SKM-1 (cell line): ENCODE results near the gene NADK2.

ENCODE experiments used
- DNase-seq: peaks from one replicate; lab custom pipeline; 2025; ENCODE audit not compliant: unreplicated experiment; lab: John Stamatoyannopoulos, UW

NADK2 gene

DNA sequence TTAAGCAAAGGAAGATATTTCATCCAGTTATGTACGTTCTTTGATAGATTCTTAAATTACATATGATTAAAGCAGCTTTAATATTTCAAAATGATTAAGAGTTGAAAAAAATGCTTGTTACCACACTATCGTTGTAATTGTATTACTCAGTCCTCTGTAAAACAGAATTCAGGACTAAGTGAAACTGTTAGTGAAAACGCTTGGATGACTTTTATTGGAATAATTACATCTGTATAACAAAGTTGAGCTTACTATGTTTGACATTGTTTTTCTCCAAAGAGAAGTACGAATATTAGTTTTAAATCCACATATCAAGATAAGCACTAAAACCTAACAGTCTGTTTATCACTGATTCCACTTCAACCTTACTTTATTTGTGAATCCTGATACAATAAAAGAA, 8.7 kb upstream of the NADK2 start:
- no peak for DNase-seq

DNA sequence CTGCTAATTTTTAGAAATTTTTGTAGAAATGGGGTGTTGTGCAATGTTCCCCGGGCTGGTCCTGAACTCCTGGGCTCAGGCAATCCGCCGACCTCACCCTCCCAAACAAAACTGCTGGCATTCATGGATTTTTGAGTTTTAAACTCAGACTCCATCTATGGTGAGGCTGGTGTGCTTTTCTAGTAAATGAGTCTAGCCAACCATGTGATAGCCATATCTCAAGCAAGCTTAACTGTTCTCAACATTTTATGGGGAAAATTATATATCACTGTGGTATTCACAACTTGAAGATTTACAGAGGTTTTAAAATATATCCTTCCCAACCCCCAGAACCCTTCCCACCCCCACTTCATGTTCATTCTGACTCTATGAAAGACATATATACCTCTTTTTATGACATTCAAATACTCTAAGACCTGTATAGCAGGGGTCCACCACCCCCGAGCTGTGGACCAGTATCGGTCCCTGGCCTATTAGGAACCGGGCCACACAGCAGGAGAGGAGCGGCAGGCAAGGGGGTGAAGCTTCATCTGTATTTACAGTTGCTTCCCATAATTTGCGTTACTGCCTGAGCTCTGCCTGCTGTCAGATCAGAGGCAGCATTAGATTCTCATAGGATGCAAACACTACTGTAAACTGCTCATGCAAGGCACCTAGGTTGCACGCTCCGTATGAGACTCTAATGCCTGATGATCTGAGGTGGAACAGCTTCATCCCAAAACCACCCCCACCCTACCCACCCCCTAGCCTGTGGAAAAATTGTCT, 4.5 kb upstream of the NADK2 start:
- no peak for DNase-seq

DNA sequence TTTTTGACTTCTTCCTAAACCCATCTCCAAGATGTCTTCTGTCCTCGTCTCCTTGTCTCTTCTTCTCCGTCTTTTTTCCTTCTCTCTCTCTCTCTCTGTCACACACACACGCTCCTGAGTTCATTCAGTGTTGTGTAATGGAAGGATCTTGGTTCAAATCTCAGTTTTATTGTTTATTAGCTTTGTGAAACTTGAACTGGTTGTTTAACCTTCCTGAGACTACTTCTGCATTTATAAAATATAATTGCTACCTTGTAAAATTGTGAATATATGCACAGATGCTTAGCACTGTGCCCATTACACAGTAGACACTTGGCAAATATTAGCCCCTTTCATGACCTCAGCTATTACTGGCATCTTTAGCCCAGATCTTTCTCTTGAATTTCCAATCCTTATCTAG, 2.4 kb upstream of the NADK2 start:
- no peak for DNase-seq

DNA sequence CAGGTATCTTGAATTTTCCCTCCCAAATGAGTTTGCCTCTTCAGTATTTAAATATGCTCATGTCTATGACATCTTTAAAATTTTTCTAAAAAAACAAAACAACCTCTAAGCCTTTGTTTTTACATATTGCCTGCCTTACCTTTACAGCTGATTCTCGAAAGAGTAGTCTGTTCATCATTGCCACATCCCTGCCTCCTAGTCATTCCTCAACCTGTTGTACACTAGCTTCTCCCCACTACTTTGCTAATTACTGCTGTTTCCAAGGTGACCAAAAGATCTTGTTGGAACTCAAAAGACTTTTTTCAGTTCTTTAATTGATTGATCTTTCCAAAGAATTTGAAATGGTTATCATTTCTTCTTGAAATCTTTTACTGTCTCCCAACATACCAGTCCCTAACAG, 1.9 kb upstream of the NADK2 start:
- DNase-seq = no peak

DNA sequence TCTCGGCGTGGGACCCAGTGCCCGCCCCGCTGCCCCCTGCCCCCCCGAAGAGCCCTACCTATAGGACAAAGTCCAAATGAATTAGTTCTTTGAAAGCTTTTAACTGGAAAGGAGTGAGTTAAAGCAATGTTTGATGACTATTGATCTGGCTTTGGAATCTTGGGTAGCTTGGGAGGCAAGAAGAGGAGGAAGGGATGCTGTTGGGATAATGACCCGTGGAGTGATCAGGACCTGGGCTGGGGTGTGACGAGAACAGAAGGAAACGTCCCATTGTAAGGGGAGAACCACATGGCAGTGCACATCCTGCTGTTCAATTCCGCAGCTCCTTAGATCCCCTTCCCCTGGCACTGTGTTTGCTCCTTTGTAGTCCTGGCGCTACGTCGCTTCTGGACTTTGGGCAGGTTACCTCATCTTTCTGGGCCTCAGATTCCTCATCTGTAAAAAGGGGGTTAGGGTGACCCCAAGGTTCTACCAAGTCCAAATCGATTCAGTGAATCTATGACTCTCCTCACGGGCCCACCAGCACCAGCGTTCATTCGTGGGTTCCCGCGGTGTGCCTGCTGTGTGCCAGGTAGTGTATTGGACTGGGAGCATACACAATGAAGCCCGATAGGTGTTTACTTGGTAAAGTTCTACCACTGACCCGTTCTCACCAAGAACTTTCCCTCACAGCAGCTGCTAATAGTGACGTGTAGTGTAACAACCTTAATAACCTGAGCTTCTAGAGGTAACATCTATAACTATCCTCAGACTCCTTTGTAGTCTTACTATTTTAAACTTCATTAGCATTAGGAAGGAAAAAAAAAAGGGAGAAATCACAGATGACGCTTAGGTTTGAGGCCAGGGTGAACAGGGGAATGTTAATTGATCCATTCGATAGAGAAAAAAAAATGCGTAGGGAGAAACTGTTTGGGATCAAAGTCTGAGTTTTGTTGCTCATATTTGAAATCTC, 1.1 kb upstream of the NADK2 start:
- DNase-seq = no peak

DNA sequence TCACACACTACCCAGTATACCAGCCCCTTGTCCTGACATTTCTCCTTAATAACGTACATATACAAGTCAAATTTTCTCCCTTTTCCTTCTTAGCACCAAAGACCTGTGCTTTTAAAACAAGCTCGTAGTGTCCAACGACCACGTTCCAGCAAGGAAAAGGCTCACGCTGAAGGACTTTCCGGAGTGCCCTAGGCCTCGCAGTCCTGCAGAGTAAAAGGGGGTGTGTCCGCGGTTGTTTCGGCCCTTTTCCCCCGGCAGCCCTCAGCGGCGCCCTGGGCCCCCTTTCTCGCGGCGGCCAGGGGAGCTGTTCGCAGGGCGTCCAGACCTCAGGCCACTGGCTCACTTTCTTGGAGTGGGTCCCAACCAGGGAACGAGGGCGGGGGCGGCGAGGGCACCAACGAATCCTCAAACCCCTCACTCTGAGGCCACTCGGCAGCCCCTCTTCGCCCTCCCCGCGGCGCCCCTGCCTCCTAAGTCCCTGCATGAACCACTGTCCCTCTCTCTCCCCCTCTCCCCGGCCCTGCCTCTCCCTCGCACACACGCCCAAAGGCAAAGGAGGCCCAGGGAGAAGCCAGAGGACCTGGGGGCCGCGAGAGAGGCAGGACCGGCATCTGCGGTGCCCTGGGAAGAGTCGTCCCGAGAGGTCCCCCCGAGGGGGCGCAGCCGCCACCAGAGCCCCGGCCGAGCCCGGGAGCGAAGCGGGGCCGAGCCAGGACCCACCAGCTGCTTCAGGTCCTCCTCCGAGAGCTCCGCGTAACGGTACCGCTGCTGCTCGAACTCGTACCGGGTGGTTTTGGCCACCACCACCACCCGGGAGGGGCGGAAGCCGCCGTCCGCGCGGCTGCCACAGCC, 720 bp downstream of the NADK2 start:
- DNase-seq = no peak

DNA sequence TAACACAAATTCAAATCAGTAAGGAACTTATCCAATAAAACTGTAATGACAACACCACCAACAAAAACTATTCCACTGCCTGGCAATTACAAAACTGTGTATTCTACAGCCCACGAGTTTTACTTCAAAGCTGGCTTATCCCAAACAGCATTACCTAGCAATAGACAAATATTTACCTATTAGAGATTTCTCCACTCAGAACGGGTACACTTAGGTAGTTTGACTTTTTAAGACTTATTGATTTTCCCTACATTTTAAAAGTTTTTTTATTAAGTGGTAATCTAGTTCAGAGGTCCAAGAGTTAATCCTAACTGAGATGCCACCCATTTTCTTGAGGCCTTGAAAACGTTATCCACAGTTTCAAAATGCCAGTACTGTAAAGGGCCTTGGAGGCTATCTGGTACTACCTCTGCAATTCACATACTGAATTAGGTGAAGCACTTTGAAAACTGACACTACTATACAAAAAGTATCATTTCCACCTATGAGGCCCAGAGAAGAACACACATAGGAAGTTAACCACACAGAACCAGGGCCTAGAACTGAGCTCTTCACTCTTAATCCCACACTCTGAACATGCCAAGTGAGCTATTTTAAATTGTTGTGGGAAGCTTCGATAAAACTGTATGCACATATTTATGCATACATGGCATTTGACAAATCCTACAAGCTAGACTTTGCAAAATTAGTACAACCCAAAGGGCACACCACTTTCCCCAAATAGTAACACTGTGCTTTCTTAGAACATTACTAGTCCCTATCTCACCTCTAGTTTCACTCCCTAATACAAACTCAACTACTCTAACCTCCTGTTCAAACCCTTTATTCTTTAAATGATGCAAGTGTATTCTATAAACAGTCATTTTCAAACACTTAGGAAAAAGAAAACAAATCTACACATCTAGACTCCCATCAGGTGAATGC, 2.1 kb downstream of the NADK2 start:
- DNase-seq = no peak

DNA sequence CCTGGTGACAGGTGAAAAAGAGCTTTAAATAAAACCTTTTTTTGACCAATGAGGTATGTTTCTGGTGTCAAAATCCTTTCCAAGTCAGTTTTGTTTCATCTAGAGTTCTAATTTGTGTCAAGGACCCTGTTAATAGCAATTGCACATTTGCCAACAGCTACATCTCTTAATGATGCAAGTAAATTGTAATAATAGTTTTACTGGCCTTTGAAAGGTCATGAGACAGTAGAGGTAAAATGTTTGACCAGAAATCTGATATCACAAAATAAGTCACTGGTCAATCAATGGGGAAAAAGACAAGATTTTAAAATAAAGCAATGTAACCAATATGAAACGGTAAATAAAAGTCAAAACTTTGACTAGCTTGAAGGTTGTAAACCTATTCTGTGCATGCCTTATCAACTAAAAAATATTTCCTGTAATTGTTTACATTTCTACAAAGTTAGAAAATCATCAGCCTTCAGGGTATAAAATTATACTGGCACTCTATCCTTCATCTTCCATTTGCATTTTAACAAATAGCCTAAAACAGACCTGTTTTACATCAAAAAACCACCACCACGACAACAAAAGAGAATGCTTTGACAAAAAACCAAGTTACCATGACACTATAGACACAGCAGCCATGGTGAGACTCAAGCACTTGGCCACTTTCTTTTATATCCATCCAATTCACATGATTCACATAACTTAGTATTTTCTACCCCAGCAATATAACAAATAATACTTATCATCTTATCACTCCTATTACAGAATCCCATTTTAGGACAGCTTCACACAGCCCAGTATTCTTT, 3.0 kb downstream of the NADK2 start:
- DNase-seq = no peak

DNA sequence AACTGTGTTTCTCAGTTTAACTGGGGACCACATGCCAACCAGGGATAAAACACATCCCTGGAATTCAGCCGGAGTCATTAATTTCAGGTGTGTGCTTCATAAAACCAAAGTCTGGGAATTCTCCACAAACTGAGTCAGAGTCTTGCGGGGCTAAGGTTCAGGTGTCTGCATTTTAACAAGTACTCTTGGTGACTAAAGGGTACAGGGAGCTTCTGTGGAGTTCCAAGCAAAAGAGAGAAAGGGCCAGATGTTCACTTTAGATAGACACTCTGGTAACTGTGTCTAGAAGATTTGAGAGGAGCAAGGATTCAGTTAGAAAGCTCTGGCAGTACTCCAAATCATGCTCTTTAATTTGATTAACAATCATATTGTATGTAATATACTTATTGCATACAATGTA, 4.0 kb downstream of the NADK2 start:
- no peak for DNase-seq

DNA sequence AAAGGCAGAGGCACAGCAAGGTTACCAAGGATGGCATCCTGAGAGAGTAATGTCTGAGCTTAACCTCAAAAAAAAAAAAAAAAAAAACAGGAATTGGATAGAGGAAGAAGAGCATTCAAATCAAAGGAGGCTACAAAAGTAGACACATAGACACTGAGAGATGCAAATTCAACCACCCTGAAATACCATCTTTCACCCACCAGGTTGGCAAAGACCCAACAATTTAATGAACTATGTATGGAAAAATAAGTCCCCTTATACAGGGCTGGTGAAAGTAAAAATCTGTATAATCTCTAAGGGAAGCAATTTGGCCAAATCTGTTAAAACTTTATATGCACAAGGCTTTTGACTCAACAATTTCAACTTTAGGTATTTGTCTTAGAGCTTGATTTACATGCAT, 4.9 kb downstream of the NADK2 start:
- no peak for DNase-seq

DNA sequence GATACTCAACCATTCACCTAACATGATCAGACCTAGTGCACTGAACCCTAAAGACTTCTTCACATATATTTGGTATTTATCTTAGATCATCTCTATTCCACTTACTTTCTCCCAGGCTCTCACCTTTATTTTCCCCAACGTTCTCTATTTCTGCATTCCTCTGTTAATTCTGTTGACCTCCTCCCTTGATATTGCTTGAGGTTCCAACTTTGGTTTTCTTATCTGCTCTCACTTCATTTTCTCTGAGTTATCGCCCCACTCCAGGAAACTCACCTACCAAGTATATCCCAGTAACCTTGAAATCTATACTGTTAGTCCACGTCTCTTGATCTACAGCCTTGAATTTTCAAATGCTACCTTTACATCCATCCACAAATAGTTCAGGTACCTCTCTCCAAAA, 9.2 kb downstream of the NADK2 start:
- no peak for DNase-seq

DNA sequence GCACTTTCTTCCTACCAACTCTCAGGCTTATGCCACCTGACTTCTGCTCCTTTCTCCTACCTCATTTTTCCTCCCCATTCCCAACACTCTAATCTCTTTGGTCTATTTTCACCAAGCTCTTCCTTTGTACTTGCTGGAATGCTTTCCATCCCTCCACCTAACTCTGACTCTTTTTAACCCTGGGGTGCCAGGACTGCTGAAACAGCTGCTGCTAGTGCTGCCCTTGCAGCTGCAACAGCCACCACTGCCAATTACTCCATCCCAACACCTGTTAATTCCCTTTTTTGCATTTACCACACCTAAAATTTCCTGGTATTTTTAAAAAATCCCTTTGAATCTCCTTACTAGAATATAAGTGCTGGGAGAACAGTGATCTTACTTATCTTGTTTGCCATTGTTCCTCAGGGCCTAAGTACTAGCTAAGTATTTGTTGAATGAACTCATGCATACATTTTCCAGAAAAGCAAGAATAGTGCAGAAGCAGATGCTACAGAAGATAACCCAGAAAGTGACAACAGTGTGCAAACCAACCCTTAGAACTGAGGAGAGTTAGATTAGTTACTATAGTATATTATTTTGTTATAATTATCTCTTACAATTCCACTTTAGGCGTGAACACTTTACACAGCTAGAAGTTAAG, 11.5 kb downstream of the NADK2 start:
- no peak for DNase-seq

DNA sequence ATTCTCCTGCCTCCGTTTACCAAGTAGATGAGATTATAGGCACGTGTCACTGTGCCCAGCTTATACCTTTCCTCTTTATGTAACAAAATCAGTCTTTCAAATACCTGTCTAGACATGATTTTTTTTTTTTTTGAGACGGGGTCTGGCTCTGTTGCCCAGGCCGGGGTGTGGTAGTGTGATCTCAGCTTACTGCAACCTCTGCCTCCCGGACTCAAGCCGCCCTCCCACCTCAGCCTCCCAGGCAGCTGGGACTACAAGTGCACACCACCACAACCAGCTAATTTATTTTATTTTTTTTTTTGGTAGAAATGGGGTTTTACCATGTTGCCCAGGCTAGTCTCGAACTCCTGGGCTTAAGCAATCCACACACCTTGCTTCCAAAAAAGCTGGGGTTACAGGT, 13.2 kb downstream of the NADK2 start:
- no peak for DNase-seq

DNA sequence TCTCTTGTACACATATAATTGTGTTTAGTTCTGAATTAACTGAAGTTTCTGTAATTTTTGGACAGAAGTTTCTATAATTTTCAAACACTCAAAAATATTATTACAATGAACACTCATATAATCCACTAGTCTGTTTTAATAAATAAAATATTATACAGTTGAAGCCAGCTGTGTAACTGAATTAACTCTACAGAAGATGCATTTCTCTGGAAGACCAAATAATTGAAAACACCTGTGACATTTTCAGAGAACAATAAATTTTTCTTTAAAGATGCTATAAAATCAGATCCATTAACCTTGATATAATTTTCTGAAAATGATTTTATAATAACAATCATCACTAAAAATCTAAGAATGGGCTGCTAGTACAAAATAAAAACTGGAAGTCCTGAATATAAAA, 14.7 kb downstream of the NADK2 start:
- DNase-seq = no peak

DNA sequence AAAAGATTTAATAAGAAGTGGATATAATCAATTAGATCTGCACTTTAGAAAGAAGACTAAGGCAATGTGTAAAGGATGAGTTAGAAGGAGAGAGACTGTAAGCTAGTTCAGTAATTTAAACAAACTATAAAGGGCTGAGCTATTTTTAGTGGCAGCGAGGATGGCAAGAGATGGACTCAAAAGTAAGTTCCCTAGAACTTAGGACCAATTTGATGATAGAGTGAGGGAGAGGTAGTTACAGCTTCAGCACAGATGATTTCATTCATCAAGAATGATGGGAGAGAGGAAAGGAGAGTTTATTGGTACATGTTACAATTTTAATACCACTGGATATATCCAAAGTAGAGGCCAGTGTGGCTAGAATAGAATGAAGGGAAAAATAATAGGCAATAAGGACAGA, 19.1 kb downstream of the NADK2 start:
- DNase-seq = no peak

DNA sequence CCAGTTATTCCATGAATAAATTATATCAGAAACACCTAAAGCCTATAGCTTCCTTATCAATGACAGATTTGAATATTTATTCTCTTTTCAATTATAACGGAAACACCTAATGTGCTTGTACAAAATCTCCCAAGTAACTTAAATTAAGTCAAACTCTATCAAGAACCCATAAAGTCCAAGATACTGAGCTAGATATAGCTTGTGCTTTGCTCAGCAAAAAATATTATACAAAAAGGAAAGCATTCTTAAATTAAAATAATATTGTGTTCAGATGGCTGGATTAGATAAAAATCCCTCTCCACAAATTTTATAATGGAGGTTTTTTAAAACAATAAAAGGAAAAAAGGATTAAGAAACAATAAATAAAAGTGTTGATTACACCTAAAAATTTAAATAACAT, 23.7 kb downstream of the NADK2 start:
- DNase-seq = no peak

DNA sequence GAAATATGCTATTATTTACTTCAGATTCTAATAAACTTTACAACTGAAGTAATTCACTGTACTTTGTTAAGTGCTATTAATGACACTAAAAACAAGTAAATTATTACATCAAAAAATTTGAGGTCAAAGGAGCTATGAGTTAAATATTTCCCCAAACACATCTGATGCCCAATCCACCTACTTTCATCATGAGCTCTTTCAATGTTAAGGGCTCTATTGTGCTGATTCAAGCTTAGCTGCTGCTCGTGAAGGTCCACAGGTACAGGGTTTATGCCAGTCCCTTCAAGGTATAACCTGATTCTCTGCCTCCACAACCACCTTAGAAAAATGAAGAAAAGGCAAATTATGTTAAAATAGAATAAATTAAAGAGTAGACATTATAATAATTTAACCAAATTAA, 24.2 kb downstream of the NADK2 start:
- no peak for DNase-seq

DNA sequence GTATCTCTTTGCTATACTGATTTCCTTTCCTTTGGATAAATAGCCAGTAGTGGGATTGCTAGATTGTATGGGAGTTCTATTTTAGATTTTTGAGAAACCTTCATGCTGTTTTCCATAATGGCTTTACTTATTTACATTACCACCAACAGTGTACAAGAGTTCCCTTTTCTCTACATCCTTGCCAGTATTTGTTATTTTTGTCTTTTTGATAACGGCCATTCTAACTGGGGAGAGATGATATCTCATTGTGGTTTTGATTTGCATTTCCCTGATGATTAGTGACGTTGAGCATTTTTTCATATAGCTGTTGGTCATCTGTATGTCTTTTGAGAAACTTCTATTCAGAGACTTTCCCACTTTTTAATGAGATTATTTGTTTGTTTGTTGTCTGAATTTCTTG, 25.8 kb downstream of the NADK2 start:
- DNase-seq = no peak

DNA sequence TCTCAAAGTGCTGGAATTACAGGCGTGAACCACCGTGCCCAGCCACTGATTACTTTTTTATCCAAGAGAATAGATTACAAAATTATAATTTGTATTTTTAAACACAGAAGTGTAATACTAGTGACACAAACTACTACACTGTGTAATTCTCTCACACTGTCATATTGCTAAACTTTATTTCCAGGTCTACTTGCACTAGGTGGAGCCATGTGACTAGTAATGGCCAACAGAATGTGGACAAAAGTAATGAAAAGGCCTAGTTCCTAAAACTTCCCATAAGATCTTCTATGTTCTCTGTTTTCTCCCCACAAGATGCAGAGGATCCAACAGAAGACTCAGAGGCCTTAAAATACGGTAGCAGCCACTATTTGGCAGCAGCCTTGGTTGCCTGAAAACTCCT, 27.3 kb downstream of the NADK2 start:
- no peak for DNase-seq
